Aorta (tissue), 5 donors: ENCODE measurements around the gene ACSL4. TPM values are rescaled to one million over a fixed set of nuclear protein-coding genes. Genes with fewer than 3 reads are reported as not detected.
"Not testable (repeated sequence)": the region's sequence is repeated elsewhere in the genome, so short reads cannot be mapped to it uniquely, and the experiment has no call there.

Source experiments
- ATAC-seq: fragments of 200-7000 bp; cut with Tn5 transposase; one replicate; pipeline ENCODE4 v1.9.1; 2022; ENCODE audit warnings: moderate library complexity; ENCODE audit not compliant: low FRiP score
- DNase-seq, 2 donors: peaks; one replicate each; pipeline ENCODE4 v3.0.0-alpha.2; 2020
- H3K27ac ChIP-seq, 2 donors: one replicate each; pipeline ENCODE4 v1.5.1; 2013; ENCODE audit warnings: low read length in 2 of 2, mild to moderate bottlenecking in 2 of 2, moderate library complexity in 2 of 2, control low read depth in 1 of 2, inconsistent platforms in 1 of 2, low read depth in 1 of 2
- H3K27me3 ChIP-seq, 2 donors: one replicate each; pipeline ENCODE4 v1.6.1; 2013; ENCODE audit warnings: control low read depth in 1 of 2, low read length in 1 of 2, mild to moderate bottlenecking in 1 of 2, moderate library complexity in 1 of 2; ENCODE audit not compliant: insufficient read depth in 2 of 2, control insufficient read depth in 1 of 2
- H3K36me3 ChIP-seq, 2 donors: one replicate each; pipeline ENCODE4 v1.6.1; 2013; ENCODE audit warnings: control low read depth in 1 of 2, low read length in 1 of 2, mild to moderate bottlenecking in 1 of 2; ENCODE audit not compliant: insufficient read depth in 2 of 2, control insufficient read depth in 1 of 2
- H3K4me1 ChIP-seq, 2 donors: one replicate each; pipeline ENCODE4 v1.6.1; 2013; ENCODE audit warnings: low read length in 2 of 2, control low read depth in 1 of 2, mild to moderate bottlenecking in 1 of 2, moderate library complexity in 1 of 2; ENCODE audit not compliant: insufficient read depth in 2 of 2, control insufficient read depth in 1 of 2
- H3K4me3 ChIP-seq, 2 donors: one replicate each; pipeline ENCODE4 v1.5.1; 2013; ENCODE audit warnings: low read length in 2 of 2, control low read depth in 1 of 2, mild to moderate bottlenecking in 1 of 2
- H3K9me3 ChIP-seq: one replicate; pipeline ENCODE4 v1.6.1; 2013; ENCODE audit warnings: mild to moderate bottlenecking, low read length; ENCODE audit not compliant: control insufficient read depth
- WGBS, 2 donors: extraction: QIAGEN DNeasy Blood & Tissue Kit; methylation state at CpG; one replicate each; pipeline ENCODE4 v1.1.7; 2013; 5-methylcytosine and 5-hydroxymethylcytosine counted together
- intact Hi-C, 2 donors: fragments of 100-400 bp; cut with DNase I; formaldehyde crosslinking; loops; one replicate each; pipeline versions ENCODE4 v1.14.2 to v1.15.0; 2022
- polyA plus RNA-seq, 2 donors: library from polyadenylated mRNA; stranded (reverse); fragments of 200-250 nt; gene quantifications; one replicate each; pipeline ENCODE4 v1.2.3, GENCODE V29; 2013
- total RNA-seq, 2 donors: library from RNA; stranded (reverse); fragmentation: NEBNext Ultra II Directional; extraction: Animal tissue kit (Norgen Biotek cat#: 25700); gene quantifications; one replicate each; pipeline ENCODE4 v1.2.1, GENCODE V29; 2021
- donor health status: healthy with polysubstance abuse.
- donor health status: Bipolar disorder and iron deficiency.
- donor health status: DM: no; HTN: no; CAD: no.
- donor health status: DM: no; HTN: no; CAD: no.
- donor health status: DM: yes; HTN: yes; CAD: no.

The ACSL4 gene
- total and polyA plus RNA-seq, 4 donors = 16.2 to 73.5 (median 32.1) TPM

DNA sequence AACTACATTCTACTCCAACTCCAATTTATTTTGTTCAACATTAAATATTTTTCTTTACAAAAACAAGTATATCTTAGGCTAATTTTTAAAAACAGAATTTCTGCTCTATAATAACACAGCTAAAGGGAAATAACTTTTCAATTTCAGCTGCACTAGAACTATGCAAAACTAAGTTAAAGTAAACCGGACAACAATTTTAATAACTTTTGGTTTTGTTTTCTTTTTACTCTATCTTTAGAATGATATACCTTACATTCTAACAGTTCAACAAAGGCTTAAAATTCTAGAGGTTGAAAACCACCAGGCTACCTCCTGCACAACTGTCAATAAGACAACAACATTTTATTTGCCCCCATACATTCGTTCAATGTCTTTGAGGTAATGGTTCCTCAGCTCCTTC is 89.4 kb downstream of the ACSL4 start:
- ATAC-seq (no peak), DNase-seq (no peak)
- Histone ChIP-seq H3K27me3 (no peaks in the 10 kb centered on the region), H3K27ac (no peak overlapping the region), H3K4me3 (no peak overlapping the region), H3K9me3 (no peaks in the 10 kb centered on the region), H3K36me3 (no peaks in the 10 kb centered on the region), H3K4me1 (no peaks in the 10 kb centered on the region)
- intact Hi-C loops = no loop called here
- WGBS, 2 donors = 71 to 75% methylated on average over 2 of the region's 2 CpGs

DNA sequence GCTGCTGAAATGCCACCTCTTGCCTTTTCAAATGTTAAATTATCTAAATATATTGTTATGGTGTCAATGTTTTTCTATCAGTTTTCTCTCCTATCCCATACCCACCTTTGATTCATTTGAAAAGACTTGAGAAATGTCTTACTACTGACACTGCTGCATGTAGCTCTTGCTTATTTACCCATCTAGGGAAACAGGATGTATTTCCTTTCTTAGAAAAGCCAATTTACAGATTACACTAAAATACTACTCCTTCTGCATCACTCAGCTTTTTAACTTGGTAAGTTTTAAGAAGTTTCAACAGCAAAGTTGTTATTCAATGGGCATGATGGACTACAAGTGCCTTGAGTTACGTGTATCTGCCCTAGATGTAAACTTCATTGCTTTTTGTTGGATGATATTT is 94.9 kb downstream of the ACSL4 start:
- intact Hi-C loops = no loop called here
- H3K9me3 ChIP-seq = no peaks in the 10 kb centered on the region
- WGBS, 2 donors = 76 to 97% methylated on average over 1 of the region's 1 CpG
- no peak overlapping the region for H3K27ac ChIP-seq
- DNase-seq (no peak), ATAC-seq (no peak)
- no peak overlapping the region for H3K4me3 ChIP-seq
- no peaks in the 10 kb centered on the region for H3K27me3 ChIP-seq
- H3K4me1 ChIP-seq = no peaks in the 10 kb centered on the region
- H3K36me3 ChIP-seq = no peaks in the 10 kb centered on the region

DNA sequence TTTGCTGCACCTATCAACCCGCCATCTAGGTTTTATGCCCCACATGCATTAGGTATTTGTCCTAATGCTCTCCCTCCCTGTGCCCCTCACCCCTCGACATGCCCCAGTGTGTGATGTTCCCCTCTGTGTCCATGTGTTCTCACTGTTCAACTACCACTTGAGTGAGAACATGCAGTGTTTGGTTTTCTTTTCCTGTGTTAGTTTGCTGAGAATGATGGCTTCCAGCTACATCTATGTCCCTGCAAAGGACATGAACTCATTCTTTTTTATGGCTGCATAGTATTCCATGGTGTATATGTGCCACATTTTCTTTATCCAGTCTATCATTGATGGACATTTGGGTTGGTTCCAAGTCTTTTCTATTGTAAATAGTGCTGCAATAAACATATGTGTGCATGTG is 95.6 kb downstream of the ACSL4 start:
- ATAC-seq, H3K9me3 ChIP-seq, H3K36me3 ChIP-seq, H3K27me3 ChIP-seq, H3K4me3 ChIP-seq, H3K27ac ChIP-seq, intact Hi-C loops, DNase-seq, H3K4me1 ChIP-seq: not testable (repeated sequence)
- WGBS, 2 donors = 76 to 98% methylated on average over 2 of the region's 2 CpGs

DNA sequence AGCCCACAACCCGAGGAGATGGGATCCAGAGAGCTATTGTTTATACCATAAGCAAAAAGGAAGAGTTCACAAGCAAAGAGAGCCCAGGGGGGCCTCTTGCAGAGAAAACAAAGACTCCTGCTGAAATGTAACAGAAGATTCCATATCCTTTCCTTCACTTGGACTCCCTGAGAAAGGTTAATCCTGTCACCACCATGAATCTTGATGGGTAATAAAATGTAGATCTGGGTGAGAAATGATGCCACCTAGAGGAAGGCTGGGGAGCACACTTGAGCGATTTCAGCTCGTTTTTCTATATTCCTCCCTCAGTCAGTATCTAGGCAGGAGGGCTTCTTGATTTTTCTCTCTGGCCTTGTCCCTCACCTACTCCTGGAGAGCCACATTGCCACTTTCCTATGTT is 97.9 kb downstream of the ACSL4 start:
- H3K27me3 ChIP-seq = no peaks in the 10 kb centered on the region
- intact Hi-C loops = no loop called here
- H3K4me3 ChIP-seq = no peak overlapping the region
- no peaks in the 10 kb centered on the region for H3K9me3 ChIP-seq
- DNase-seq (no peak), ATAC-seq (no peak)
- 21 to 23% methylated on average over 3 of the region's 3 CpGs for WGBS, 2 donors
- no peaks in the 10 kb centered on the region for H3K36me3 ChIP-seq
- no peaks in the 10 kb centered on the region for H3K4me1 ChIP-seq
- no peak overlapping the region for H3K27ac ChIP-seq

DNA sequence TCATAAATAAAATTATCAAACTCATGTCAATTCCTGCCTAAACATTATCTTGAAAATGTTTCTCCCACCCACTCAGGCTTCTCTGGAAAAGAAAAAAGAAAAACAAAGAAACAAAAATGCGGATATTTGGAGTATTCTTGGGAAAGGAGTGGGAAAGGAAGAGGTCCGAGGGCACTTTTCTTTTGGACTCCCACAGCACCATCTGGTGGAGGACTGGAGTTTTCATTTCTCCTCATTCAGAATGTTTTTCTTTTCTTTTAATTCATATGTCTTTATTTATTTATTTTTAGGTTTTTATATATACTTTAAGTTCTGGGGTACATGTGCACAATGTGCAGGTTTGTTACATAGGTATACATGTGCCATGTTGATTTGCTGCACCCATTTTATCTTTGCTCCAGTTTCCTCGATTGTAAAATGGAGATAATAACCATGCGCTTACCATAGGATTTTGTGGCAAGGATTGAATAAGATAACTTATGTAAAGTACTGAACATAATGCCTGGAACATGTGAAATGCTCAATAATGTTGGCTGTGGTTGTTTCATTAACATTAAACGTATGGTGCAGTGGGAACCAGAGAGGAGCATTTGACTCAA is 100.1 kb downstream of the ACSL4 start:
- intact Hi-C loops = loop anchor here in 1 of 2 donors (5.0 kb wide), 1 partner anchor 151 kb away; the partner anchor contains the start of gene GUCY2F
- no peak for DNase-seq
- ATAC-seq = no peak
- H3K9me3 ChIP-seq = no peaks in the 10 kb centered on the region
- no peak overlapping the region for H3K4me3 ChIP-seq
- WGBS, 2 donors = 42 to 43% methylated on average over 5 of the region's 5 CpGs
- H3K4me1 ChIP-seq = no peaks in the 10 kb centered on the region
- no peaks in the 10 kb centered on the region for H3K27me3 ChIP-seq
- H3K27ac ChIP-seq = no peak overlapping the region
- no peaks in the 10 kb centered on the region for H3K36me3 ChIP-seq

DNA sequence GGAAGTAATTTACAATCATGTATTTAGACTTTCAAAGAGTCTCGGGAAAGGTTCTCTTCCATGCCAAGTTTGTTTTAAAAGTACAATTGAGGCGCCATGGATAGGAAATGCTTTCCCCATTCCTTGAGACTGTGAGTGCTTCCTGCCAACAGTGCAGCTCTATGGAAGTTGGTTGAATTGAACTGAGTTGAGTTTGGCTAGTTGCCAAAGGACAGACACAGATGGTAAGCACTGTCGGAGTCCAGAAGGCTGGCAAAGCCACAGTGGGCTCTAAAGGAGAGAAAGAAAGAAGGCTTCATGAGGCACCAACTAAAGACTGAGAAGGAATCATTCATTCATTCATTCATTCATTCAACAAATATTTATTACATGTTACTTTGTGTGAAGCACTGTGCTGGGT is 103.7 kb downstream of the ACSL4 start:
- Histone ChIP-seq H3K27ac (no peak overlapping the region), H3K9me3 (no peaks in the 10 kb centered on the region), H3K27me3 (no peaks in the 10 kb centered on the region), H3K4me1 (no peaks in the 10 kb centered on the region), H3K4me3 (no peak overlapping the region), H3K36me3 (no peaks in the 10 kb centered on the region)
- no peak for DNase-seq
- no peak for ATAC-seq
- intact Hi-C loops = loop anchor here in 1 of 2 donors (5.0 kb wide), 1 partner anchor 142 kb away; no protein-coding TSS in a partner anchor
- 21 to 39% methylated on average over 3 of the region's 3 CpGs for WGBS, 2 donors

DNA sequence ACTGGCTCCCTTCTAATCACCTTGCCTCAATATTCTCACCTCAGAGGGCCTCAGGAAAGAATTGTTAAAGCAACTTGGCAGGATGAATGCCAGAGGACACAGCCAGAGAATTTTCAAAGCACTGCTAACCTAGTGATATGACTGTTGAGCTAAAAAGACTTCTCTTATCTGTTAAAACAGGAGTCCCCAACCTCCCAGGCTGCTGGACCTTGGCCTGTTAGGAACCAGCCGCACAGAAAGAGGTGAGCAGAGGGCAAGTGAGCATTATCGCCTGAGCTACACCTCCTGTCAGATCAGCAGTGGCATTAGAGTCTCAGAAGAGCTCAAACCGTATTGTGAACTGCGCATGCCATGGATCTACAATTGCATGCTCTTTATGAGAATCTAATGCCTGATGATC is 106.4 kb downstream of the ACSL4 start:
- intact Hi-C loops = loop anchor here in 1 of 2 donors (5.0 kb wide), 1 partner anchor 139 kb away; no protein-coding TSS in a partner anchor
- DNase-seq = no peak
- H3K27me3 ChIP-seq = no peaks in the 10 kb centered on the region
- ATAC-seq = no peak
- H3K4me3 ChIP-seq = no peak overlapping the region
- 79 to 85% methylated on average over 4 of the region's 4 CpGs for WGBS, 2 donors
- no peak overlapping the region for H3K27ac ChIP-seq
- H3K36me3 ChIP-seq = no peaks in the 10 kb centered on the region
- no peaks in the 10 kb centered on the region for H3K9me3 ChIP-seq
- H3K4me1 ChIP-seq = no peaks in the 10 kb centered on the region

DNA sequence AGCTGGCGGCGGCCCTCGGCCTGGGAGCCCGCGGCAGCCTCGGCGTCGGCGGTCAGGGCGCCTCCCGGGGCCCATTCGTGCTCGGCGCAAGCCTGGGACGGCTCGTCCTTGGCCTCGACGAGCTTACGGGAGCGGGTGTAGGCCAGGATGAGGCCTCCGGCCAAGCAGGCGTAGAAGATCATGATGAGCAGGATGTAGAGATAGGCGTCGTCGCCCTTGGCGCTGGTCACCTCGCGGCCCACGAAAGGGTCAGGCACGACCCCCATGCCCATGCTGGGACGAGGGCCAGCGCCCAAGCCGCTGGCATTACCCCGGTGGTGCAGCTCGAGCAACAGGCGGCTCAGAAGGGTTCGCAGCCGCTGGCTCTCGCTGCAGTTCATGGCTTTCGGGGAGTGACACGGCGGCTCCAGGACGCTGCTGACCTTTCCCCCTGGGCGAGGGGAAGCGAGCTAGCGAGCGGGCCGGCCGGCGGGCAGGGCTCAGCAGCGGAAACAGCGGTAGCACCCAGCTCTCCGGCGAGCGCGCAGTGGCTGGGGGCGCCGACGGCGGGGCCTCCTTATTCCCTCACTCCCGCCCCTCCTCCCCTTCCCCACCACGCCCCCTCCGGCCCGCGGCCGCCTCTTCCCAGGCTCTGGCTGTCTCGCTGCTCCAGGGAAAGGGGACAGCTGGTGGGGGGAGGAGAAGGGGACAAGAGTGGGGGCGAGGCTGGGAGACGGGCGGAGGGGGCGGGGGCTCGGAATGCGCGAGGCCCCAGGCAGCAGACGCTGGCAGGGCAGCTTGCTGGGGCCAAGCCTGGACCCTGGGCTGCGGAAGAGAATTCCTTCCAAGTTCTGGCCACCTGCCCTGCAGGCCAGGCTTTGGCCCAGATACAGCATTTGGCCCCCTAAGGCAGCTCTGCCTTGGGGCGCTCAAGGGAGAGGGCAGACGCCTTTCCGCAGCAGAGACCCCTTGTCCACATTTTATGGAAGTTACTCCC is 108.1 kb downstream of the ACSL4 start, which contains the start of gene KCNE5:
Gene KCNE5, minus strand, starts transcription at position 532 of the 976 bp plus-strand sequence. Its CDS starts 152 bp downstream, at position 380.
- Histone ChIP-seq H3K9me3 (no peaks in the 10 kb centered on the region), H3K27me3 (no peaks in the 10 kb centered on the region), H3K27ac (no peak within 1 kb of the TSS), H3K36me3 (no peaks in the 10 kb centered on the region), H3K4me1 (no peaks in the 10 kb centered on the region), H3K4me3 (no peak within 1 kb of the TSS)
- intact Hi-C loops = loop anchor here in 1 of 2 donors (5.0 kb wide), 1 partner anchor 138 kb away; no protein-coding TSS in a partner anchor
- WGBS, 2 donors = 16 to 38% methylated on average over 59 to 79 of the region's 79 CpGs
- DNase-seq (peak; percentile 47 to 78), ATAC-seq (peak; percentile 37)
